ENCODE results near the gene OR2H1. TPM values are rescaled to one million over a fixed set of nuclear protein-coding genes. Genes with fewer than 3 reads are reported as not detected.
"Not testable (repeated sequence)": the region's sequence is repeated elsewhere in the genome, so short reads cannot be mapped to it uniquely, and the experiment has no call there.

The OR2H1 gene
- polyA plus RNA-seq, 3 donors = not detected

GRCh38 chr6:29426654-29427053 lies 30.3 kb upstream of the OR2H1 start:
- Mint-ChIP-seq H3K27me3 (ENCODE audit: low read depth in 3 of 3) (peaks cover 4 to 9% (median 6%) of the 10 kb centered on the region in 3 donors), H3K4me1 (no peaks in the 10 kb centered on the region), H3K9me3 (peaks cover 0 to 4% (median 1%) of the 10 kb centered on the region in 7 donors), H3K4me3 (no peak overlapping the region), H3K36me3 (no peaks in the 10 kb centered on the region), H3K27ac (no peak overlapping the region)
- no peak overlapping the region for H3K4me2 ChIP-seq (replicated peaks; ENCODE audit: extremely low read depth, low read length, poor library complexity, severe bottlenecking)
- no peak overlapping the region for H3K9ac ChIP-seq (ENCODE audit: insufficient read depth, low read length, poor library complexity, severe bottlenecking)
- H3K36me3 ChIP-seq (replicated peaks in 1 of 2; ENCODE audit: control insufficient read depth in 1 of 2, insufficient read depth in 2 of 2, low read length in 2 of 2) = no peaks in the 10 kb centered on the region
- H3K4me3 ChIP-seq (replicated peaks in 1 of 3; ENCODE audit: low read depth in 2 of 3, low read length in 3 of 3) = no peak overlapping the region
- TF ChIP-seq CTCF (IDR thresholded peaks at IDR 0.05) = no peak
- H3K27me3 ChIP-seq (ENCODE audit: control insufficient read depth in 2 of 2, insufficient read depth in 2 of 2, low read length in 2 of 2) = no peaks in the 10 kb centered on the region
- no peak overlapping the region for H2AFZ ChIP-seq (ENCODE audit: insufficient read depth, low read depth, low read length, poor library complexity, severe bottlenecking)
- no CpG with 5 or more reads among the region's 3 CpGs for WGBS (ENCODE audit: insufficient coverage)
- DNase-seq = no peak
- no peaks in the 10 kb centered on the region for H4K20me1 ChIP-seq (ENCODE audit: insufficient read depth, low read length)
- H3K27ac ChIP-seq (ENCODE audit: low read depth in 1 of 2, low read length in 2 of 2) = no peak overlapping the region
- H3K79me2 ChIP-seq (ENCODE audit: insufficient read depth, low read length) = no peaks in the 10 kb centered on the region
- no peaks in the 10 kb centered on the region for H3K4me1 ChIP-seq (ENCODE audit: control insufficient read depth in 1 of 2, insufficient read depth in 2 of 2, low read length in 2 of 2)
- H3K9me3 ChIP-seq (replicated peaks in 1 of 2; ENCODE audit: control insufficient read depth in 1 of 2, insufficient read depth in 1 of 2, low read length in 2 of 2) = no peaks in the 10 kb centered on the region
- intact Hi-C loops (cut with micrococcal nuclease) = no loop called here

- H3K79me2 ChIP-seq (ENCODE audit: insufficient read depth, low read length); H3K27me3 Mint-ChIP-seq (ENCODE audit: low read depth in 3 of 3); H3K4me1 ChIP-seq (ENCODE audit: control insufficient read depth in 1 of 2, insufficient read depth in 2 of 2, low read length in 2 of 2); H3K4me1 Mint-ChIP-seq; H3K4me3 ChIP-seq (replicated peaks in 1 of 3; ENCODE audit: low read depth in 2 of 3, low read length in 3 of 3); H3K9me3 ChIP-seq (replicated peaks in 1 of 2; ENCODE audit: control insufficient read depth in 1 of 2, insufficient read depth in 1 of 2, low read length in 2 of 2); H2AFZ ChIP-seq (ENCODE audit: insufficient read depth, low read depth, low read length, poor library complexity, severe bottlenecking); H3K27ac ChIP-seq (ENCODE audit: low read depth in 1 of 2, low read length in 2 of 2); H3K27ac Mint-ChIP-seq; intact Hi-C loops (cut with micrococcal nuclease); H3K27me3 ChIP-seq (ENCODE audit: control insufficient read depth in 2 of 2, insufficient read depth in 2 of 2, low read length in 2 of 2); H3K4me3 Mint-ChIP-seq; H4K20me1 ChIP-seq (ENCODE audit: insufficient read depth, low read length); H3K36me3 ChIP-seq (replicated peaks in 1 of 2; ENCODE audit: control insufficient read depth in 1 of 2, insufficient read depth in 2 of 2, low read length in 2 of 2); H3K4me2 ChIP-seq (replicated peaks; ENCODE audit: extremely low read depth, low read length, poor library complexity, severe bottlenecking); H3K9ac ChIP-seq (ENCODE audit: insufficient read depth, low read length, poor library complexity, severe bottlenecking); DNase-seq; H3K36me3 Mint-ChIP-seq; H3K9me3 Mint-ChIP-seq: not testable (repeated sequence)
- 100% methylated on average over 3 of the region's 18 CpGs for WGBS (ENCODE audit: insufficient coverage)
Measured at GRCh38 chr6:29436730-29437129, 20.2 kb upstream of the OR2H1 start.
